Activated T-helper 1 cell treated with Interleukin-2 at 50 U/mL for 16 hours (primary cell): ENCODE results near the gene SETD2.
"Not testable (repeated sequence)": the region's sequence is repeated elsewhere in the genome, so short reads cannot be mapped to it uniquely, and the experiment has no call there.

Experiments
- DNase-seq: peaks from one replicate; pipeline ENCODE4 v3.0.0-alpha.2; 2020; ENCODE audit warnings: low read depth

The SETD2 gene

GRCh38 chr3:47034868-47035489 is 128.9 kb downstream of the SETD2 start:
- no peak for DNase-seq

- not testable (repeated sequence) for DNase-seq
These were observed 132.9 kb downstream of the SETD2 start for GRCh38 chr3:47031041-47031440.

GRCh38 chr3:47028667-47029066 is 135.2 kb downstream of the SETD2 start:
- no peak for DNase-seq

- DNase-seq = no peak
These were observed 135.8 kb downstream of the SETD2 start for GRCh38 chr3:47028146-47028545.

GRCh38 chr3:47026432-47026831 is 137.5 kb downstream of the SETD2 start:
- not testable (repeated sequence) for DNase-seq

GRCh38 chr3:47024932-47025331 is 139.0 kb downstream of the SETD2 start:
- DNase-seq = no peak

- no peak for DNase-seq
These were observed 141.3 kb downstream of the SETD2 start for GRCh38 chr3:47022641-47023071.

GRCh38 chr3:47020311-47020710 is 143.6 kb downstream of the SETD2 start:
- no peak for DNase-seq

GRCh38 chr3:47019201-47019600 is 144.7 kb downstream of the SETD2 start:
- no peak for DNase-seq

GRCh38 chr3:47018269-47018611 is 145.7 kb downstream of the SETD2 start:
- no peak for DNase-seq

GRCh38 chr3:47017504-47018268 is 146.2 kb downstream of the SETD2 start:
- DNase-seq = no peak

- no peak for DNase-seq
These were observed 146.9 kb downstream of the SETD2 start for GRCh38 chr3:47016934-47017435.

GRCh38 chr3:47016086-47016933 is 147.6 kb downstream of the SETD2 start:
- DNase-seq = no peak

- no peak for DNase-seq
These were observed 148.8 kb downstream of the SETD2 start for GRCh38 chr3:47015151-47015550.

GRCh38 chr3:47014036-47014435 is 149.9 kb downstream of the SETD2 start:
- DNase-seq = no peak

- DNase-seq = no peak
These were observed 150.7 kb downstream of the SETD2 start for GRCh38 chr3:47013231-47013630.

GRCh38 chr3:47012342-47013230 is 151.3 kb downstream of the SETD2 start:
- DNase-seq = no peak

GRCh38 chr3:47011371-47011770 is 152.5 kb downstream of the SETD2 start:
- DNase-seq = no peak

GRCh38 chr3:47010910-47011309 is 153.0 kb downstream of the SETD2 start:
- DNase-seq = no peak

- DNase-seq = no peak
These were observed 153.7 kb downstream of the SETD2 start for GRCh38 chr3:47010111-47010712.
